Adrenal gland (tissue), 5 donors: Measurements from ENCODE around the gene NECAB2.

Experiments used
- POLR2A ChIP-seq, 2 donors: fragments of 450-650 bp; IDR thresholded peaks; one replicate each; pipeline ENCODE4 v1.6.1; 2017; ENCODE audit warnings: antibody characterized with exemption in 2 of 2, mild to moderate bottlenecking in 2 of 2, moderate library complexity in 1 of 2
- TF ChIP-seq, protein P1 (sequence below), 6 experiments: fragments of 450-650 bp in 4 of 6; fragments of 200-600 bp in 2 of 6; sonication (generic) in 1 of 6; IDR thresholded peaks; 1 replicate in 5 of 6; 2 replicates in 1 of 6; pipeline versions ENCODE4 v1.5.1 to v1.8.0; 2016 to 2021; ENCODE audit warnings: antibody characterized with exemption in 6 of 6, mild to moderate bottlenecking in 2 of 6, moderate library complexity in 1 of 6
- donor health status: DM: no; HTN: no; CAD: no.

DNA sequence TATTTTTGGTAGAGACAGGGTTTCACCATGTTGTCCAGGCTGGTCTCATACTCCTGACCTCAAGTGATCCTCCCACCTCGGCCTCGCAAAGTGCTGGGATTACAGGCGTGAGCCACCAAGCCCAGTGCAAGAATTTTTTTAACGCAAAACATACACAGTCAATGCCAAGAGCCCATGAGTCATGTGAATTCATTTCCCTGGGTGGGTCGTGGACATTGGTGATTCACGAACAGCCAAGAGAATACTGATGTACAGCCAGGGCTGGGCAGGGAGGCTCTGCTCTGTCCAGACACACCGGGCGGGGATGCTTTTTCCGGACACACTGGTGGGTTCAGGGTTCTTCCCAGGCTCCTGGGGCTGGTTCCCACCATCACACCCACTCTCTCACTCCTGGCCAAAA lies 56.8 kb downstream of the NECAB2 start:
- TF ChIP-seq, protein P1, sequence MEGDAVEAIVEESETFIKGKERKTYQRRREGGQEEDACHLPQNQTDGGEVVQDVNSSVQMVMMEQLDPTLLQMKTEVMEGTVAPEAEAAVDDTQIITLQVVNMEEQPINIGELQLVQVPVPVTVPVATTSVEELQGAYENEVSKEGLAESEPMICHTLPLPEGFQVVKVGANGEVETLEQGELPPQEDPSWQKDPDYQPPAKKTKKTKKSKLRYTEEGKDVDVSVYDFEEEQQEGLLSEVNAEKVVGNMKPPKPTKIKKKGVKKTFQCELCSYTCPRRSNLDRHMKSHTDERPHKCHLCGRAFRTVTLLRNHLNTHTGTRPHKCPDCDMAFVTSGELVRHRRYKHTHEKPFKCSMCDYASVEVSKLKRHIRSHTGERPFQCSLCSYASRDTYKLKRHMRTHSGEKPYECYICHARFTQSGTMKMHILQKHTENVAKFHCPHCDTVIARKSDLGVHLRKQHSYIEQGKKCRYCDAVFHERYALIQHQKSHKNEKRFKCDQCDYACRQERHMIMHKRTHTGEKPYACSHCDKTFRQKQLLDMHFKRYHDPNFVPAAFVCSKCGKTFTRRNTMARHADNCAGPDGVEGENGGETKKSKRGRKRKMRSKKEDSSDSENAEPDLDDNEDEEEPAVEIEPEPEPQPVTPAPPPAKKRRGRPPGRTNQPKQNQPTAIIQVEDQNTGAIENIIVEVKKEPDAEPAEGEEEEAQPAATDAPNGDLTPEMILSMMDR (IDR thresholded peaks at IDR 0.05) = no peak
- TF ChIP-seq POLR2A (IDR thresholded peaks at IDR 0.05) = no peak
